Activated gamma-delta T cell treated with Interleukin-2 at 50 U/mL for 16 hours (primary cell): ENCODE measurements around the gene TRAK2.
"Not testable (repeated sequence)": the region's sequence is repeated elsewhere in the genome, so short reads cannot be mapped to it uniquely, and the experiment has no call there.

Source experiments
- DNase-seq: peaks from one replicate; pipeline ENCODE4 v3.0.0-alpha.2; 2020

Gene TRAK2

GRCh38 chr2:201451292-201452057 is at the start of gene TRAK2, which contains the start of gene STRADB:
TSS of gene TRAK2 (minus strand) at chr2:201451458. CDS start at chr2:201420507, 30,951 bp downstream.
TSS of gene STRADB (plus strand) at chr2:201451740. CDS start at chr2:201454841, 3,101 bp downstream.
- DNase-seq: peak; percentile 93

- DNase-seq: no peak
Observed at GRCh38 chr2:201500534-201500933, 49.3 kb upstream of the TRAK2 start.

GRCh38 chr2:201496785-201497184 is 45.5 kb upstream of the TRAK2 start:
- DNase-seq: no peak

- DNase-seq: no peak
Observed at GRCh38 chr2:201490291-201490690, 39.0 kb upstream of the TRAK2 start.

- no peak for DNase-seq
Observed at GRCh38 chr2:201484805-201485204, 33.5 kb upstream of the TRAK2 start.

- DNase-seq: not testable (repeated sequence)
Observed at GRCh38 chr2:201483758-201484157, 32.5 kb upstream of the TRAK2 start.

- no peak for DNase-seq
Observed at GRCh38 chr2:201483342-201483741, 32.1 kb upstream of the TRAK2 start.

- no peak for DNase-seq
Observed at GRCh38 chr2:201482543-201482942, 31.3 kb upstream of the TRAK2 start.

- no peak for DNase-seq
Observed at GRCh38 chr2:201472411-201472810, 21.2 kb upstream of the TRAK2 start.

GRCh38 chr2:201471732-201472393 is 20.6 kb upstream of the TRAK2 start:
- DNase-seq: no peak

- no peak for DNase-seq
Observed at GRCh38 chr2:201470821-201471731, 19.8 kb upstream of the TRAK2 start.

- no peak for DNase-seq
Observed at GRCh38 chr2:201467666-201468065, 16.4 kb upstream of the TRAK2 start.

- DNase-seq: no peak
Observed at GRCh38 chr2:201466050-201466675, 14.9 kb upstream of the TRAK2 start.

GRCh38 chr2:201465524-201465971 is 14.3 kb upstream of the TRAK2 start:
- no peak for DNase-seq

GRCh38 chr2:201464547-201464946 is 13.3 kb upstream of the TRAK2 start:
- DNase-seq: no peak

- DNase-seq: no peak
Observed at GRCh38 chr2:201460532-201460931, 9.3 kb upstream of the TRAK2 start.

GRCh38 chr2:201458381-201458780 is 7.1 kb upstream of the TRAK2 start:
- DNase-seq: no peak

- no peak for DNase-seq
Observed at GRCh38 chr2:201452922-201453643, 1.8 kb upstream of the TRAK2 start.

- no peak for DNase-seq
Observed at GRCh38 chr2:201452058-201452921, 1.0 kb upstream of the TRAK2 start.

GRCh38 chr2:201450954-201451291 is 335 bp downstream of the TRAK2 start:
- no peak for DNase-seq

GRCh38 chr2:201448701-201449100 is 2.6 kb downstream of the TRAK2 start:
- peak; percentile 13 for DNase-seq
